Measurements from ENCODE around the gene TXLNA.
"Not testable (repeated sequence)": the region's sequence is repeated elsewhere in the genome, so short reads cannot be mapped to it uniquely, and the experiment has no call there.

Gene TXLNA

GRCh38 chr1:32179443-32180185 lies at the start of gene TXLNA:
Gene TXLNA (plus strand): TSS chr1:32179675. CDS start chr1:32180346, 671 bp downstream.
- DNase-seq: peak; percentile 95

- not testable (repeated sequence) for DNase-seq
Observed at GRCh38 chr1:32133950-32134280, 45.6 kb upstream of the TXLNA start.

GRCh38 chr1:32137111-32137510 lies 42.4 kb upstream of the TXLNA start:
- DNase-seq: no peak

- peak; percentile 53 for DNase-seq
Observed at GRCh38 chr1:32138965-32139364, 40.5 kb upstream of the TXLNA start.

GRCh38 chr1:32142446-32143301 lies 36.8 kb upstream of the TXLNA start:
- peak; percentile 70 for DNase-seq

- not testable (repeated sequence) for DNase-seq
Observed at GRCh38 chr1:32143302-32143695, 36.2 kb upstream of the TXLNA start.

GRCh38 chr1:32144033-32144432 lies 35.4 kb upstream of the TXLNA start:
- DNase-seq: no peak

GRCh38 chr1:32147799-32148198 lies 31.7 kb upstream of the TXLNA start:
- not testable (repeated sequence) for DNase-seq

GRCh38 chr1:32150847-32151246 lies 28.6 kb upstream of the TXLNA start:
- DNase-seq: no peak

GRCh38 chr1:32151319-32151787 lies 28.1 kb upstream of the TXLNA start:
- DNase-seq: peak; percentile 88

GRCh38 chr1:32159189-32159588 lies 20.3 kb upstream of the TXLNA start:
- DNase-seq: no peak

- no peak for DNase-seq
Observed at GRCh38 chr1:32163405-32163804, 16.1 kb upstream of the TXLNA start.

- not testable (repeated sequence) for DNase-seq
Observed at GRCh38 chr1:32165633-32166032, 13.8 kb upstream of the TXLNA start.

GRCh38 chr1:32170991-32171390 lies 8.5 kb upstream of the TXLNA start:
- no peak for DNase-seq

- peak; percentile 20 for DNase-seq
Observed at GRCh38 chr1:32172621-32173245, 6.7 kb upstream of the TXLNA start.

- DNase-seq: no peak
Observed at GRCh38 chr1:32178380-32179192, 889 bp upstream of the TXLNA start.

GRCh38 chr1:32179193-32179442 lies 357 bp upstream of the TXLNA start:
- no peak for DNase-seq

- peak; percentile 56 for DNase-seq
Observed at GRCh38 chr1:32180186-32181060, 948 bp downstream of the TXLNA start.

GRCh38 chr1:32181065-32181464 lies 1.6 kb downstream of the TXLNA start:
- no peak for DNase-seq

- DNase-seq: no peak
Observed at GRCh38 chr1:32181563-32181962, 2.1 kb downstream of the TXLNA start.

GRCh38 chr1:32182060-32182459 lies 2.6 kb downstream of the TXLNA start:
- no peak for DNase-seq

- no peak for DNase-seq
Observed at GRCh38 chr1:32184650-32185049, 5.2 kb downstream of the TXLNA start.

Data from HCEC 1CT (cell line).